GM23338 (cell line): Measurements from ENCODE around the gene SNAPC1.

ENCODE experiments used
- CREB1 ChIP-seq: fragments of 250-450 bp; sonication (Bioruptor Pico); IDR thresholded peaks from 2 replicates; pipeline ENCODE4 v1.5.0; 2020; ENCODE audit warnings: low read depth, mild to moderate bottlenecking, moderate library complexity
- CTCF ChIP-seq, 2 experiments: fragments of 200-600 bp in 1 of 2; sonication (generic) in 1 of 2; conservative IDR thresholded peaks; 2 replicates each; pipeline versions ENCODE4 v1.5.1 to v1.6.1; 2016 to 2017; ENCODE audit warnings: antibody characterized with exemption in 2 of 2, low read depth in 2 of 2, mild to moderate bottlenecking in 2 of 2, moderate library complexity in 1 of 2
- EZH2 ChIP-seq: fragments of 200-600 bp; sonication (generic); IDR thresholded peaks from one replicate; pipeline ENCODE4 v1.8.0; 2017; ENCODE audit warnings: antibody characterized with exemption, mild to moderate bottlenecking, low read depth; ENCODE audit not compliant: unreplicated experiment
- EZH2phosphoT487 ChIP-seq: fragments of 200-600 bp; sonication (generic); IDR thresholded peaks from one replicate; pipeline ENCODE4 v1.8.1; 2018; ENCODE audit warnings: antibody characterized with exemption; ENCODE audit not compliant: unreplicated experiment
- NANOG ChIP-seq: IDR thresholded peaks from 2 replicates; pipeline ENCODE4 v1.6.1; 2016; ENCODE audit warnings: antibody characterized with exemption, borderline replicate concordance
- POLR2AphosphoS5 ChIP-seq: IDR thresholded peaks from 2 replicates; pipeline ENCODE4 v1.6.1; 2016; ENCODE audit warnings: antibody characterized with exemption, low read depth
- STAT1 ChIP-seq: IDR thresholded peaks from one replicate; pipeline ENCODE4 v1.6.1; 2016; ENCODE audit warnings: antibody characterized with exemption; ENCODE audit not compliant: unreplicated experiment
- ZNF114 ChIP-seq: fragments of 250-450 bp; sonication (Bioruptor Pico); IDR thresholded peaks from 2 replicates; pipeline ENCODE4 v1.5.0; 2020; ENCODE audit warnings: mild to moderate bottlenecking, moderate library complexity
- TF ChIP-seq, protein P1 (sequence below): IDR thresholded peaks from one replicate; pipeline ENCODE4 v1.6.1; 2018; ENCODE audit warnings: antibody characterized with exemption; ENCODE audit not compliant: unreplicated experiment

GRCh38 chr14:61726778-61727658 is 35.2 kb upstream of the SNAPC1 start:
- TF ChIP-seq EZH2phosphoT487 = no peak
- no peak for TF ChIP-seq EZH2
- no peak for TF ChIP-seq CTCF (conservative IDR thresholded peaks at IDR 0.05; ENCODE audit: low read depth in 2 of 2)
- TF ChIP-seq, protein P1, sequence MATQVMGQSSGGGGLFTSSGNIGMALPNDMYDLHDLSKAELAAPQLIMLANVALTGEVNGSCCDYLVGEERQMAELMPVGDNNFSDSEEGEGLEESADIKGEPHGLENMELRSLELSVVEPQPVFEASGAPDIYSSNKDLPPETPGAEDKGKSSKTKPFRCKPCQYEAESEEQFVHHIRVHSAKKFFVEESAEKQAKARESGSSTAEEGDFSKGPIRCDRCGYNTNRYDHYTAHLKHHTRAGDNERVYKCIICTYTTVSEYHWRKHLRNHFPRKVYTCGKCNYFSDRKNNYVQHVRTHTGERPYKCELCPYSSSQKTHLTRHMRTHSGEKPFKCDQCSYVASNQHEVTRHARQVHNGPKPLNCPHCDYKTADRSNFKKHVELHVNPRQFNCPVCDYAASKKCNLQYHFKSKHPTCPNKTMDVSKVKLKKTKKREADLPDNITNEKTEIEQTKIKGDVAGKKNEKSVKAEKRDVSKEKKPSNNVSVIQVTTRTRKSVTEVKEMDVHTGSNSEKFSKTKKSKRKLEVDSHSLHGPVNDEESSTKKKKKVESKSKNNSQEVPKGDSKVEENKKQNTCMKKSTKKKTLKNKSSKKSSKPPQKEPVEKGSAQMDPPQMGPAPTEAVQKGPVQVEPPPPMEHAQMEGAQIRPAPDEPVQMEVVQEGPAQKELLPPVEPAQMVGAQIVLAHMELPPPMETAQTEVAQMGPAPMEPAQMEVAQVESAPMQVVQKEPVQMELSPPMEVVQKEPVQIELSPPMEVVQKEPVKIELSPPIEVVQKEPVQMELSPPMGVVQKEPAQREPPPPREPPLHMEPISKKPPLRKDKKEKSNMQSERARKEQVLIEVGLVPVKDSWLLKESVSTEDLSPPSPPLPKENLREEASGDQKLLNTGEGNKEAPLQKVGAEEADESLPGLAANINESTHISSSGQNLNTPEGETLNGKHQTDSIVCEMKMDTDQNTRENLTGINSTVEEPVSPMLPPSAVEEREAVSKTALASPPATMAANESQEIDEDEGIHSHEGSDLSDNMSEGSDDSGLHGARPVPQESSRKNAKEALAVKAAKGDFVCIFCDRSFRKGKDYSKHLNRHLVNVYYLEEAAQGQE = no peak
- TF ChIP-seq POLR2AphosphoS5 = no peak
- TF ChIP-seq ZNF114 (CRISPR knock-in tag) = no peak
- no peak for TF ChIP-seq CREB1
- TF ChIP-seq NANOG = no peak
- no peak for TF ChIP-seq STAT1
